HG02610 (cell line): Measurements from ENCODE around the gene TNFAIP8.

Experiments used
- ATAC-seq: cut with Tn5 transposase; IDR thresholded peaks from one replicate; pipeline ENCODE4 v1.9.1; 2021; ENCODE audit warnings: mild to moderate bottlenecking, moderate library complexity; ENCODE audit not compliant: unreplicated experiment

Gene TNFAIP8

GRCh38 chr5:119328753-119329602 lies 26.8 kb upstream of the TNFAIP8 start:
- no peak for ATAC-seq

DNA sequence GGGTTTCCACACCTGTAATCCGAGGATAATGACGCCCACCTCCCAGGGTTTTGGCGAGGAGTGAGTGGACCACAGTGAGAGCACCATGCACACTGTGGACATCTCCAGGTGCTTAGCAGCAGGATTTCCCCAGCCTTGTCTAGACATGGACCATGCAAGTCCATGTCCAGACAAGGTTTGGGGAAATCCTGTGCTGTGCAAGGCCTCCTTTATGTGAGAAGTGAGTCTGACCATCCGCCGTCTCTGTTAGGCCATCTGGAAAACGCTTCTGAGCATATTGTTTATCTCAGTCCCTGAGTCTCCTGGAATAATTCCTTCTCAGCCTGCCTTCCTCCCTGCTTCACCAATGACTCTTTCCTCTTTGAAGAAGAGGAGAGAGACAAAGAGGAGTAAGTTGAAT lies 26.2 kb upstream of the TNFAIP8 start:
- ATAC-seq = no peak

DNA sequence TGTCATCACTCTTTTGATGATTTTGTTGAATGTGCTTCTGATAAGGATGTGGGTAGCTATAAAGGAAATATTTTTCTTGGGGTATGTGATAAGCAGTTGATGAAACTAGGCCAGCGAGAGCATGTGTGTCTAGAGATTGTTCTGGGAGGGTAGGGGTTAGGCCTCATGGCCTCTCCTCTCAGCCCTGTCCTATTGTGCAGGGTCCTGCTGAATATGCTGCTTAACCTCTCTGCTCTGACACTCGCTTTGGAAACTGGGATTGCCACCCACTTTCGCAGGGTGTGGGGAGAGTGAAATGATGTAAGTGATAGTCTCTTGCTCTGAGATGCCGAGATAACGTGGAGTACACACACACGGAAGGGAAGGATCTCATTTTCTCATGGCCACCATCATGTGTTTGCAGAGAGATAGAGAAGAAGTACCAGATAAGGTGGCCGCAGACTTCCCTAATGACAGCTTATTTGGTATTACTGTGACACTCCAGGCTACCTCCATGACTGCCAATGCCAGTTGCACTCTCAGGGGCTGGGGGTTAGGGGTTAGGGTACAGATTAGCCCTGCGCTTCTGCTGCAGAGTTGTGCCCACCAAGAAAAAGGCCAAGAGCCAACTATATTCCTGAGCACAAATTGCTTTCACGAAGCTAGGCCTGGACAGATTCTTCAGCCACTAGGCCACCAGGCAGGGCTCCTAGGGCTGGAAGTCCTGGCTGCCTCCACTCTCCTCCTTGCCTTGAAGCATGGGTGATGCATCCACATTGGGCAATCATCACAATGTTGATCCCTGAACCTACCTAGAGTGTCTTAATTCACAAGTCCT lies 25.2 kb upstream of the TNFAIP8 start:
- no peak for ATAC-seq

GRCh38 chr5:119331566-119332095 lies 24.2 kb upstream of the TNFAIP8 start:
- ATAC-seq = no peak

DNA sequence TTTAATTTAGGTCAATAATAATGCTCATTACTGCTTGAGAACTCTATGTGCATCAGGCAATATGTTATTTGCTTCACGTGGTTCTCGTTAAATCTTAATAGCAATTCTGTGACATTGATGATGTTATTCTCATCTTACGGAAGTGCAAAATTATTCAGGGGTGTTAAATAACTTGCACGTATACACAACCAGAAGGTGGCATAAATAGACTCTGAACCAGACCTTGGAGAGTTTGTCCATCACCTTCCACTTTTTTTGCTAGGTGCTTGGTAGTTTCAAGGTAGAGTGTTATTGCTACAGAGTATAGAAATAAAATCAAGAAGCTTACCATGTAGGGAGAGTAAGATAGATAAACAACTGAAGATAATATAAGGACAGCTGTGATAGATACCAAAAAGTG lies 23.6 kb upstream of the TNFAIP8 start:
- no peak for ATAC-seq

DNA sequence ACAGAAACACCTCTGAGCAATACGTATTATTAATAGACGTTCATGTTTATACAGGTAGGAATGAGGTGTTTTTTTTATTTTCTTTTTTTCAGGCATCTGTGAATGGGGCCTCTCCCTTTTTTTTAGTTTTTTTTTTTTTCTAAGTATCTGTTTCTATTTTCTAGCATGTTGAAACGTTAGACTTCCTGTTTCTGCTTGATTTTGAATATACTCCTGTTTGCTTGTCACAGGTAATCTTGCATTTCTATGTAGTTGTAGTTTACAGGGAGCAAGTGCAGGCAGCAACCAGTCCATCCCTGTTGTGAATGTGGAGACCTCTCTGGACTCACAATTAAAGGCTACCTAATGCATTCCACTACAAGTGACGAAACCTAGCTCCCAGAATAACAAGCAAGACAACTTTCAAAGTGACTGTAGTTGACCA lies 22.8 kb upstream of the TNFAIP8 start:
- peak; percentile 19 for ATAC-seq

DNA sequence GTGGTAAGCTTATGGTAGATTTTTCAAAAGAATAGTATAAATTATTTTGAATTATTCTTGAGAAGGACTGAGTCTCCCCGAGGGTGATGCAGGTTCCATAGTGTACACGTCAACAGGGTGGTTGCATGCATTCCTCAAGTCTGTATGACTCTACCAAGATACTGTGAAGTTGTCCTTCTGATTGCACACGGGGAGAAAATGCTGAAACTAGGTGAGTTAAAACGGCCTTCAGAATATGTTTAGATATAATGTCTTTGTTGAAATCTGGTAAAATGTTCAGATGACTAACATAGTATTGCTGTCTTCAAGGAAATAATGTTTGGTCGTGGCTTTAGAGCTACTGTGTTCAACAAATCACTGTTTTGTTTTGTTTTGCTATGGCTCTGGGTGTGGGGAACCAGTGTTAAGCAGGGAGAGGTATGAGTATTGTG lies 22.4 kb upstream of the TNFAIP8 start:
- ATAC-seq = peak; percentile 34

DNA sequence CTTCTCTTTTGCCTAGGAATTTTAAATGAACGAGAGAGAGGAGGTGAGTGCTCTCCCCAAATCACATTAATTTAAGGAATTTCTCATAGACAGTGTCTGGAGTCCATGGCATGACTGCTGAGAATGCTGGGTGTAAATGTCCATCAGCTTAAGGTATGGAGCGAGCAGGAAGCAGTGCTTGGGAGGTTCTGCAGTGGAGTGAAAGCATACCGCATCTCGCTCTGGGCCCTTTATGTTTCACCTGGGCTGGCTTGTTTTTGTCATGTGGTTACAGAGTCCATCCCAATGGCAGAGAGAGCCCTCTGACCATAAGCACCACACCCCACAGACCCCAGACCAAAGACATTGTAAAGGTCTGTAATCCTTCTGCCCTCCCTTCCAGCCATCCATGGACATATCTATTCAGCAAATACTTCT lies 20.6 kb upstream of the TNFAIP8 start:
- no peak for ATAC-seq

GRCh38 chr5:119336262-119336661 lies 19.6 kb upstream of the TNFAIP8 start:
- ATAC-seq = no peak

DNA sequence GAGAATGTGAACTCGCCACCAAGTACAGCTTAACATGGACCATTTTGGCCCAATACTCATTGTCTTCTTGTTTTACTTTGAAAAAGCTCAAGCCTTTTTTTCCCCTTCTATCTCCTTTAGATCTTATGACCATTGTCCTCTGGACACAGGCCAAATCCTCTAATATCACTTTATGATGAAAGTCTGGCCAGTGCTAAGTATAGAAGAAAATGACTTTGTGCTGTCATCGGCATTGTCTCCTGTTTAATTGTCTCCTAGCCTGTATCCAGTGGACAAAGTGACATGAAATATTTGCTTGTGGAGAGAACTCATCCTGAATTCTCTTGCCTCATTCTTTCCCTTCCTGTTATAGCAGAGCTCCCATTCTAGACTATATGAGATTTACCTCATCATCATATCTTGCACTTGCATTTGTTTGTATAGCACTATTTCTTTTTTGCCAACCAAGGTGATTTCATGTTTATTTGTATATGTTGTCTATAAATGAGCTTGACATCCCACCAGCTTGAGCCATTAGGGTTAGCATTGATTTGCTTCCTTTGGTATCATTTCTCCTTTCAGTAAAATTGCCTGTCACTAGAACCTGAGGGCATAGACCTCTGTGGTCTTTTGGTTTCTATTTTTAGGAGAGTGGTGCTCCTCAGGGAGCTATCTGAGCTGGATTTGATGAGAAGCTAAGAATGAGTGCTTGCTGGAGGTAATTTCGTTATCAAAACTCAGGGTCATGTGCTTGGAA lies 18.8 kb upstream of the TNFAIP8 start:
- no peak for ATAC-seq

GRCh38 chr5:119338326-119338946 lies 17.4 kb upstream of the TNFAIP8 start:
- ATAC-seq = no peak

- ATAC-seq = no peak
Observed at GRCh38 chr5:119339344-119339743, 16.5 kb upstream of the TNFAIP8 start.

DNA sequence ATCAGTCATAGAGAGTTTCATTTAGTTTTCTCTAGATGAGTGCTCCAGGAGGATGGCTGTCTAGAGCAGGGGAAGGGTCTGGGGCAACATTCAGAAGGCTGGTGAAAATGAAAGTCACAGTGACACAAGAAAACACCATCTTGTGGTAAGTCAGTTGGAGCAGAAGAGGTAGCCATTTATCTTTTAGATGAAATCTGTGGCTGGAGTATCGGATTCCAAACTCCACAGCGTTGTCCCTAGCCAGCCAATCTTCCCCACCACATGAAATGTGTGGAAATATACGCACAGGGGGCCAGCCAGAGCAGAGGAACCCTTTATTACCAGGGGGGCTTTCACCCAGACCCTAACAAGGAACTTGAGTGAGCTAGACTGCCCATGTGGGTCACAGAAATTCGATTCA lies 15.9 kb upstream of the TNFAIP8 start:
- ATAC-seq = peak; percentile 8

DNA sequence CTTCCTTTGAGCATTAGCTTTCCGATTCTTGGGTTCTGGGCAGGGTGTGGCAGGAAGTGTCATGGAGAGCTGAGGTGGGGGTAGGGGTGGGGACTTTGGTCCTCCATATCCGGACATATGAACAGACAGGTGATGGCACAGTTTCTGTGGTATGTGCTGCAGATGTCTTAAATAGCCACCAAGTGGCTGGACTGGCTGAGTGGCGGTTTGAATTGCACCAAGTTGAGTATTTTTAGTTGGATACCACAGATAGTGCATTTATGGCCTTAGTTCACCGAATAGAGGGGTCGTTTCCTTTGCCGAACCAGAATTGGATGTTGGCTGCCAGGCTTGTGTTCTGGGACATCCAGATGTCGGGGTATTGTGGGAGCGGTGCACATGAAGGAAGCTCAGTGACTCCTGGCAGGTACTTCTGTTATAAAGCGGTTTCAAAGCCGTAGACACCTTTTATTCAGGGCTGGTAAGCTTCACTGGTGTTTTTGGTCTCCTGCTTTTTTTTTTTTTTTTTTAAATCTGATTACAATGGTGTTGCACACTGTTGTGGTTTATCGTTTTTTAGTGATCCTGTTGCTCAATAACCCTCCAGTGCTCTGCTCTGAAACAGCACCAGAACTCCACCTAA lies 15.1 kb upstream of the TNFAIP8 start:
- ATAC-seq = peak; percentile 48

- ATAC-seq = peak; percentile 51
Observed at GRCh38 chr5:119341452-119342349, 14.1 kb upstream of the TNFAIP8 start.

GRCh38 chr5:119342406-119342805 lies 13.4 kb upstream of the TNFAIP8 start:
- ATAC-seq = no peak

- no peak for ATAC-seq
Observed at GRCh38 chr5:119343052-119343451, 12.8 kb upstream of the TNFAIP8 start.

DNA sequence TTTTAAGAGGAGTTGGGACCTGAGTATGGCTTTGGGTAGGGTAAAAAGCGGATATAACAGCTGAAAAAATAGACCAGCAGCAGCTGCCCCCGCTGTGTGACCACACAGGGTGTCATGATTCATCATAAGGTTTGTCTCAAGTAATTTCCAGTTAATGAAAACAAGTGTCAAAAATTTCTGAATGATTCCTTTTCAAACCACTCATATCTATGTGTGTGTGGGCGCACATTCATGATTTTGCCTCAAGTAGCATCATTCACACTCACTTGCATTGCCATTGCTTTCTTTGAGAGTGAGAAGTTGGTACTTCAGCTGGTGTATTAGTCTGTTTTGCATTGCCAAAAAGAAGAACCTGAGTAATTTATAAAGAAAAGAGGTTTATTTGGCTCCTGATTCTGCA lies 12.1 kb upstream of the TNFAIP8 start:
- ATAC-seq = peak; percentile 21

DNA sequence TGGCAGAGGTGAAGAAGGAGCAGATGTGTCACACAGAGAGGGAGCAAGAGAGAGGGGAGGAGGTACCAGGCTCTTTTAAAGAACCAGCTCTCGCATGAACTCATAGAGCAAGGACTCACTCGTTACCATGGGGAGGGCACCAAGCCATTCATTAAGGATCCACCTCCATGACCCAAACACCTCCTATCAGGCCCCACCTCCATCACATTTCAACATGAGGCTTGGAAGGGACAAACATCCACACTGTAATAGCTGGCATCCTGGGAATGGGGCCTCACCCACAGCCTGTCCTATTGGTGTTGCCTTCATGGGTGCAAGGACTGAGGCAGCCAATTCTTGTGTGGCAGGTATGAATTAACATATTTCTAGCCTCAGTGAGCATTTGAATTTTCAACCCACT lies 11.6 kb upstream of the TNFAIP8 start:
- no peak for ATAC-seq
